Measurements from ENCODE around the gene ZBED1.

DNA sequence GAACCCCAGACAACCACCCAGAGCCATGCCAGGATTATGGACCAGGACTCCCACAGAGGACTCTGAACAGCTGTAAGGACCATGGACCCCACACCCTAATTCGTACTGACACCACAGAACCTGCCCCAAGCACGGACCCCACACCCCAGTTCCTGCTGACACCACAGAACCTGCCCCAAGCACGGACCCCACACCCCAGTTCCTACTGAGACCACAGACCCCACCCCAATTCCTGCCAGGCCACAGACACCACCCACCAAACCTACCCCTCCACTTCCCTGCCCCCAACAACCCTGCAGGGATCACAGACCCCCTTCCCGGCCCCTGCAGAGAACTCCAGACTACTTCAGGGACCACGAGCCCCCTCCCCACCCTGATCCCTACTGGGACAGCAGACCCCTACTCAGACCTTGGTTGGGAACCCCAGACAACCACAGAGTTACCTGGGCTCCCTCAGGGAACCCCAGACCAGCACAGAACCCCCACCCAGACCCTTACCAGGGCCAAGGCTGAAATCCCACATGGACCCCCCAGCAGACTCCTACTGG, 1.4 kb upstream of the ZBED1 start:
- TF ChIP-seq RAD21 (conservative IDR thresholded peaks at IDR 0.05), result no peak
- no peak for TF ChIP-seq POLR2AphosphoS5 (IDR thresholded peaks at IDR 0.05)
- no peak for TF ChIP-seq CTCF (IDR thresholded peaks at IDR 0.05; ENCODE audit: poor library complexity, severe bottlenecking)
- TF ChIP-seq TAF1 (IDR thresholded peaks at IDR 0.05; ENCODE audit: low read depth), result no peak
- no peak for TF ChIP-seq REST (IDR thresholded peaks at IDR 0.05; ENCODE audit: borderline replicate concordance)
- no peak for TF ChIP-seq EZH2 (IDR thresholded peaks at IDR 0.05; ENCODE audit: borderline replicate concordance, insufficient read depth, low read length, poor library complexity, severe bottlenecking)

Data from neural cell (in vitro differentiated cells).